OCI-LY1 (cell line): ENCODE measurements around the gene SHROOM3.

Experiments used
- H2AFZ ChIP-seq: fragments of 200-600 bp; sonication (generic), shearing (Covaris generic); 2 replicates; pipeline ENCODE4 v1.6.0; 2014; ENCODE audit warnings: antibody characterized with exemption, mild to moderate bottlenecking, low read length
- H3F3A ChIP-seq: fragments of 200-600 bp; sonication (generic), shearing (Covaris generic); 2 replicates; pipeline ENCODE4 v1.6.0; 2014; ENCODE audit warnings: mild to moderate bottlenecking, antibody characterized with exemption, low read length, moderate library complexity; ENCODE audit not compliant: insufficient read depth
- H3K27ac ChIP-seq: fragments of 200-600 bp; sonication (generic); 2 replicates; pipeline ENCODE4 v1.5.1; 2014; ENCODE audit warnings: low read length, mixed run types, mild to moderate bottlenecking, low read depth; ENCODE audit not compliant: poor library complexity, severe bottlenecking
- H3K27me3 ChIP-seq: fragments of 200-600 bp; sonication (generic); 2 replicates; pipeline ENCODE4 v1.6.0; 2014; ENCODE audit warnings: antibody characterized with exemption, mild to moderate bottlenecking, low read length, moderate library complexity; ENCODE audit not compliant: insufficient read depth
- H3K36me3 ChIP-seq: fragments of 200-600 bp; sonication (generic); 2 replicates; pipeline ENCODE4 v1.6.1; 2014; ENCODE audit warnings: mild to moderate bottlenecking, antibody characterized with exemption, low read length, moderate library complexity, mixed read lengths; ENCODE audit not compliant: insufficient read depth
- H3K4me1 ChIP-seq: fragments of 200-600 bp; sonication (generic); 2 replicates; pipeline ENCODE4 v1.5.1; 2014; ENCODE audit warnings: mild to moderate bottlenecking, low read length, moderate library complexity; ENCODE audit not compliant: insufficient read depth, severe bottlenecking
- H3K4me2 ChIP-seq: fragments of 200-600 bp; sonication (generic), shearing (Covaris generic); 2 replicates; pipeline ENCODE4 v1.6.1; 2014; ENCODE audit warnings: low read length
- H3K4me3 ChIP-seq: fragments of 200-600 bp; sonication (generic); 2 replicates; pipeline ENCODE4 v1.5.1; 2014; ENCODE audit warnings: low read length, low read depth, mild to moderate bottlenecking, mixed read lengths; ENCODE audit not compliant: poor library complexity, severe bottlenecking
- H3K79me2 ChIP-seq: fragments of 200-600 bp; shearing (Covaris generic); 2 replicates; pipeline ENCODE4 v1.6.1; 2016; ENCODE audit warnings: mixed run types, low read length, mixed read lengths; ENCODE audit not compliant: insufficient read depth
- H3K9ac ChIP-seq: fragments of 200-600 bp; sonication (generic), shearing (Covaris generic); 2 replicates; pipeline ENCODE4 v1.6.1; 2014; ENCODE audit warnings: mild to moderate bottlenecking, low read length, mixed read lengths
- H3K9me2 ChIP-seq: fragments of 200-600 bp; sonication (generic), shearing (Covaris generic); 2 replicates; pipeline ENCODE4 v1.6.1; 2014; ENCODE audit warnings: low read depth, mild to moderate bottlenecking, low read length, mixed read lengths
- H3K9me3 ChIP-seq: fragments of 200-600 bp; shearing (Covaris generic); 2 replicates; pipeline ENCODE4 v1.6.1; 2014; ENCODE audit warnings: low read length, mixed read lengths
- H4K20me1 ChIP-seq: fragments of 200-600 bp; sonication (generic), shearing (Covaris generic); 2 replicates; pipeline ENCODE4 v1.6.0; 2016; ENCODE audit warnings: mild to moderate bottlenecking, low read length; ENCODE audit not compliant: insufficient read depth
- CTCF ChIP-seq: fragments of 200-600 bp; sonication (generic), shearing (Covaris generic); IDR thresholded peaks from 2 replicates; pipeline ENCODE4 v1.5.1; 2017; ENCODE audit warnings: mild to moderate bottlenecking, antibody characterized with exemption, low read length, moderate library complexity, mixed read lengths
- EZH2 ChIP-seq: fragments of 200-600 bp; sonication (generic), shearing (Covaris generic); IDR thresholded peaks from 2 replicates; pipeline ENCODE4 v1.8.0; 2017; ENCODE audit warnings: borderline replicate concordance, mixed run types, mild to moderate bottlenecking, antibody characterized with exemption, low read length, moderate library complexity, mixed read lengths

SHROOM3 gene

GRCh38 chr4:76688619-76689144, 253.7 kb downstream of the SHROOM3 start:
- no peaks in the 10 kb centered on the region for H3K9me3 ChIP-seq
- no peaks in the 10 kb centered on the region for H3F3A ChIP-seq
- H3K9me2 ChIP-seq: no peaks in the 10 kb centered on the region
- H4K20me1 ChIP-seq: no peaks in the 10 kb centered on the region
- H3K27ac ChIP-seq: no peak overlapping the region
- no peak overlapping the region for H2AFZ ChIP-seq
- no peaks in the 10 kb centered on the region for H3K79me2 ChIP-seq
- H3K4me3 ChIP-seq: no peak overlapping the region
- no peak overlapping the region for H3K9ac ChIP-seq
- no peaks in the 10 kb centered on the region for H3K4me1 ChIP-seq
- no peaks in the 10 kb centered on the region for H3K36me3 ChIP-seq
- H3K4me2 ChIP-seq: no peak overlapping the region
- no peaks in the 10 kb centered on the region for H3K27me3 ChIP-seq
- TF ChIP-seq CTCF (no peak), EZH2 (no peak)

GRCh38 chr4:76689145-76689817, 254.3 kb downstream of the SHROOM3 start:
- Histone ChIP-seq H3K9me2 (no peaks in the 10 kb centered on the region), H3K27ac (no peak overlapping the region), H2AFZ (no peak overlapping the region), H3K4me3 (no peak overlapping the region), H3K27me3 (no peaks in the 10 kb centered on the region), H3K9me3 (no peaks in the 10 kb centered on the region), H3K9ac (no peak overlapping the region), H3K4me2 (no peak overlapping the region), H3K4me1 (no peaks in the 10 kb centered on the region), H3F3A (no peaks in the 10 kb centered on the region), H4K20me1 (no peaks in the 10 kb centered on the region), H3K79me2 (no peaks in the 10 kb centered on the region), H3K36me3 (no peaks in the 10 kb centered on the region)
- TF ChIP-seq CTCF: no peak
- no peak for TF ChIP-seq EZH2

GRCh38 chr4:76690011-76690905, 255.2 kb downstream of the SHROOM3 start:
- H3K36me3 ChIP-seq: no peaks in the 10 kb centered on the region
- H3K4me1 ChIP-seq: no peaks in the 10 kb centered on the region
- no peak overlapping the region for H3K4me3 ChIP-seq
- no peaks in the 10 kb centered on the region for H3K9me3 ChIP-seq
- H3F3A ChIP-seq: no peaks in the 10 kb centered on the region
- no peak overlapping the region for H2AFZ ChIP-seq
- H3K9me2 ChIP-seq: no peaks in the 10 kb centered on the region
- no peak overlapping the region for H3K4me2 ChIP-seq
- no peak overlapping the region for H3K27ac ChIP-seq
- no peaks in the 10 kb centered on the region for H3K27me3 ChIP-seq
- H3K9ac ChIP-seq: no peak overlapping the region
- no peaks in the 10 kb centered on the region for H3K79me2 ChIP-seq
- no peak for TF ChIP-seq CTCF
- no peaks in the 10 kb centered on the region for H4K20me1 ChIP-seq
